Breast epithelium (tissue), 4 donors: ENCODE measurements around the gene ACTR10. TPM values are rescaled to one million over a fixed set of nuclear protein-coding genes. Genes with fewer than 3 reads are reported as not detected.
A peak's percentile ranks its signal among the peaks of the same experiment; 100 is the strongest.

Source experiments
- DNase-seq, 2 donors: peaks; one replicate each; pipeline ENCODE4 v3.0.0-alpha.2; 2019; ENCODE audit warnings: low spot score in 2 of 2
- H3K27ac ChIP-seq, 2 donors: fragments of 200-600 bp; sonication (generic) in 1 of 2; one replicate each; pipeline ENCODE4 v1.5.1; 2016 to 2019; ENCODE audit warnings: mild to moderate bottlenecking in 1 of 2
- H3K27me3 ChIP-seq, 2 donors: fragments of 200-600 bp; sonication (generic) in 1 of 2; one replicate each; pipeline versions ENCODE4 v1.5.1 to v1.6.0; 2017 to 2019; ENCODE audit warnings: control low read depth in 1 of 2, mild to moderate bottlenecking in 1 of 2
- H3K36me3 ChIP-seq: fragments of 200-600 bp; one replicate; pipeline ENCODE4 v1.5.1; 2019
- H3K4me1 ChIP-seq, 2 donors: fragments of 200-600 bp; sonication (generic); one replicate each; pipeline ENCODE4 v1.5.1; 2016 to 2019; ENCODE audit warnings: control low read depth in 1 of 2
- H3K4me3 ChIP-seq, 3 donors: fragments of 200-600 bp; sonication (generic); 1 replicate in 2 of 3; 2 replicates in 1 of 3; pipeline ENCODE4 v1.5.1; 2016 to 2019; ENCODE audit warnings: mild to moderate bottlenecking in 3 of 3, moderate library complexity in 2 of 3
- H3K9me3 ChIP-seq, 2 donors: fragments of 200-600 bp; sonication (generic) in 1 of 2; one replicate each; pipeline ENCODE4 v1.5.1; 2016 to 2019; ENCODE audit warnings: control low read depth in 1 of 2
- CTCF ChIP-seq, 3 donors: fragments of 450-650 bp; IDR thresholded peaks; one replicate each; pipeline ENCODE4 v1.5.1; 2016 to 2017; ENCODE audit warnings: antibody characterized with exemption in 3 of 3, mild to moderate bottlenecking in 3 of 3, moderate library complexity in 3 of 3
- POLR2A ChIP-seq: fragments of 450-650 bp; IDR thresholded peaks from one replicate; pipeline ENCODE4 v1.6.1; 2016; ENCODE audit warnings: antibody characterized with exemption, mild to moderate bottlenecking, moderate library complexity
- POLR2AphosphoS5 ChIP-seq, 3 donors: sonication (generic); formaldehyde crosslinking; IDR thresholded peaks; one replicate each; pipeline ENCODE4 v1.6.1; 2017; ENCODE audit warnings: antibody characterized with exemption in 3 of 3
- intact Hi-C: fragments of 100-400 bp; cut with DNase I; formaldehyde crosslinking; loops from one replicate; pipeline ENCODE4 v1.15.1; 2023; ENCODE audit warnings: low total_unique reads
- total RNA-seq, 3 donors: library from RNA; depleted of rRNA; stranded (reverse); fragments of >200 nt; gene quantifications; one replicate each; pipeline ENCODE4 v1.1.0, GENCODE V29; 2016

The ACTR10 gene
- total RNA-seq, 3 donors from 2014 or later: 42.2 to 71.4 (median 69.4) TPM

GRCh38 chr14:58171090-58171489 lies 28.9 kb upstream of the ACTR10 start:
- H3K4me3 ChIP-seq: peak overlapping the region in 1 of 3 donors; percentile 22
- H3K4me1 ChIP-seq: no peaks in the 10 kb centered on the region
- no peaks in the 10 kb centered on the region for H3K27me3 ChIP-seq
- H3K36me3 ChIP-seq: no peaks in the 10 kb centered on the region
- H3K9me3 ChIP-seq: no peaks in the 10 kb centered on the region
- intact Hi-C loops: no loop called here
- no peak overlapping the region for H3K27ac ChIP-seq
- DNase-seq: peak; percentile 77 to 78
- TF ChIP-seq POLR2A (no peak), CTCF (IDR thresholded peaks at IDR 0.05) (no peak), POLR2AphosphoS5 (IDR thresholded peaks at IDR 0.05) (no peak)

- no peak for TF ChIP-seq POLR2AphosphoS5 (IDR thresholded peaks at IDR 0.05)
- TF ChIP-seq CTCF (IDR thresholded peaks at IDR 0.05): no peak
- no peak for TF ChIP-seq POLR2A
- H3K4me3 ChIP-seq: no peak overlapping the region
- no peaks in the 10 kb centered on the region for H3K9me3 ChIP-seq
- intact Hi-C loops: no loop called here
- H3K27ac ChIP-seq: no peak overlapping the region
- H3K36me3 ChIP-seq: no peaks in the 10 kb centered on the region
- DNase-seq: no peak
- no peaks in the 10 kb centered on the region for H3K4me1 ChIP-seq
- H3K27me3 ChIP-seq: no peaks in the 10 kb centered on the region
Measured at GRCh38 chr14:58177125-58177524, 22.8 kb upstream of the ACTR10 start.

GRCh38 chr14:58189176-58189575 lies 10.8 kb upstream of the ACTR10 start:
- no peaks in the 10 kb centered on the region for H3K9me3 ChIP-seq
- no peaks in the 10 kb centered on the region for H3K36me3 ChIP-seq
- H3K27ac ChIP-seq: no peak overlapping the region
- intact Hi-C loops: no loop called here
- no peak overlapping the region for H3K4me3 ChIP-seq
- TF ChIP-seq POLR2A (no peak), POLR2AphosphoS5 (IDR thresholded peaks at IDR 0.05) (no peak)
- H3K27me3 ChIP-seq: peaks cover 0 to 4% of the 10 kb centered on the region in 2 donors
- no peak for DNase-seq
- H3K4me1 ChIP-seq: no peaks in the 10 kb centered on the region

- no peak overlapping the region for H3K4me3 ChIP-seq
- intact Hi-C loops: no loop called here
- H3K9me3 ChIP-seq: no peaks in the 10 kb centered on the region
Measured at GRCh38 chr14:58191763-58192601, 8.0 kb upstream of the ACTR10 start.

GRCh38 chr14:58193542-58193941 lies 6.4 kb upstream of the ACTR10 start:
- intact Hi-C loops: no loop called here
- TF ChIP-seq POLR2A (no peak), CTCF (IDR thresholded peaks at IDR 0.05) (no peak), POLR2AphosphoS5 (IDR thresholded peaks at IDR 0.05) (no peak)
- H3K9me3 ChIP-seq: no peaks in the 10 kb centered on the region
- no peak overlapping the region for H3K4me3 ChIP-seq
- no peaks in the 10 kb centered on the region for H3K27me3 ChIP-seq
- H3K27ac ChIP-seq: peak overlapping the region in 1 of 2 donors; percentile 4
- no peaks in the 10 kb centered on the region for H3K36me3 ChIP-seq
- DNase-seq: no peak
- H3K4me1 ChIP-seq: no peaks in the 10 kb centered on the region

More at GRCh38 chr14:58191763-58192601, 8.0 kb upstream of the ACTR10 start:
- TF ChIP-seq POLR2AphosphoS5 (IDR thresholded peaks at IDR 0.05) (no peak), POLR2A (no peak), CTCF (IDR thresholded peaks at IDR 0.05) (no peak)
- no peak for DNase-seq
- Histone ChIP-seq H3K27ac (no peak overlapping the region), H3K36me3 (no peaks in the 10 kb centered on the region), H3K27me3 (peaks cover 0 to 4% of the 10 kb centered on the region in 2 donors), H3K4me1 (no peaks in the 10 kb centered on the region)
